Activated gamma-delta T cell treated with Interleukin-2 at 50 U/mL for 16 hours (primary cell): ENCODE data around the gene SLC30A2.
A peak's percentile ranks its signal among the peaks of the same experiment; 100 is the strongest.

Experiments used
- DNase-seq: peaks from one replicate; pipeline ENCODE4 v3.0.0-alpha.2; 2020

Gene SLC30A2

GRCh38 chr1:26038477-26038876, 7.4 kb downstream of the SLC30A2 start:
- DNase-seq, result no peak

- DNase-seq, result no peak
Observed at GRCh38 chr1:26037904-26038303, 8.0 kb downstream of the SLC30A2 start.

GRCh38 chr1:26036756-26037281, 9.1 kb downstream of the SLC30A2 start:
- no peak for DNase-seq

- peak; percentile 70 for DNase-seq
Observed at GRCh38 chr1:26035959-26036755, 9.8 kb downstream of the SLC30A2 start.

- DNase-seq, result peak; percentile 92
Observed at GRCh38 chr1:26035203-26035958, 10.5 kb downstream of the SLC30A2 start.

- no peak for DNase-seq
Observed at GRCh38 chr1:26034504-26035202, 11.3 kb downstream of the SLC30A2 start.

GRCh38 chr1:26032656-26033357, 13.1 kb downstream of the SLC30A2 start:
- DNase-seq, result no peak

- DNase-seq, result no peak
Observed at GRCh38 chr1:26031611-26032220, 14.2 kb downstream of the SLC30A2 start.

GRCh38 chr1:26031196-26031595, 14.7 kb downstream of the SLC30A2 start:
- DNase-seq, result no peak

- DNase-seq, result no peak
Observed at GRCh38 chr1:26029864-26030481, 15.9 kb downstream of the SLC30A2 start.

- DNase-seq, result no peak
Observed at GRCh38 chr1:26029054-26029863, 16.7 kb downstream of the SLC30A2 start.

- no peak for DNase-seq
Observed at GRCh38 chr1:26028490-26028980, 17.4 kb downstream of the SLC30A2 start.

GRCh38 chr1:26027716-26028489, 18.0 kb downstream of the SLC30A2 start:
- DNase-seq, result no peak

- DNase-seq, result no peak
Observed at GRCh38 chr1:26025517-26025916, 20.4 kb downstream of the SLC30A2 start.

GRCh38 chr1:26025060-26025459, 20.9 kb downstream of the SLC30A2 start:
- no peak for DNase-seq

GRCh38 chr1:26023826-26024225, 22.1 kb downstream of the SLC30A2 start:
- no peak for DNase-seq

- no peak for DNase-seq
Observed at GRCh38 chr1:26023009-26023408, 22.9 kb downstream of the SLC30A2 start.

GRCh38 chr1:26022404-26022779, 23.5 kb downstream of the SLC30A2 start:
- no peak for DNase-seq

- no peak for DNase-seq
Observed at GRCh38 chr1:26021647-26022403, 24.1 kb downstream of the SLC30A2 start, which contains the start of gene EXTL1. TSS of gene EXTL1 (plus strand) at chr1:26021775. CDS start at chr1:26022647, 872 bp downstream.
